WTC11 (cell line): ENCODE measurements around the gene FOXO3. TPM values are rescaled to one million over a fixed set of nuclear protein-coding genes. Genes with fewer than 3 reads are reported as not detected.

Experiments
- ATAC-seq: fragments of 200-7000 bp; cut with Tn5 transposase; 2 replicates; pipeline ENCODE4 v1.10.0; 2021; ENCODE audit warnings: mild to moderate bottlenecking, moderate library complexity
- CTCF ChIA-PET: fragments of 300-600 bp; sonication (Branson Sonifier 250); formaldehyde crosslinking; loops from one replicate; lab custom pipeline; 2021; ENCODE audit warnings: antibody characterized with exemption; lab: Charles Lee
- POLR2A ChIA-PET: fragments of 350-600 bp; sonication (Branson Sonifier 250); formaldehyde crosslinking; loops from one replicate; lab custom pipeline; 2021; ENCODE audit warnings: antibody characterized with exemption; lab: Charles Lee
- DNase-seq: peaks from one replicate; pipeline ENCODE4 v3.0.0; 2021; ENCODE audit warnings: low spot score
- H3K27ac Mint-ChIP-seq: 2 replicates; pipeline ENCODE4 v1.8.0; 2021; ENCODE audit warnings: mixed read lengths
- H3K27me3 Mint-ChIP-seq: 2 replicates; pipeline ENCODE4 v1.8.0; 2021; ENCODE audit warnings: low read depth, mild to moderate bottlenecking, moderate library complexity, mixed read lengths
- H3K36me3 Mint-ChIP-seq: 2 replicates; pipeline ENCODE4 v1.8.0; 2021; ENCODE audit warnings: mixed read lengths
- H3K4me1 Mint-ChIP-seq: 2 replicates; pipeline ENCODE4 v1.8.0; 2022; ENCODE audit warnings: mixed read lengths
- H3K4me3 Mint-ChIP-seq: 2 replicates; pipeline ENCODE4 v1.8.0; 2021; ENCODE audit warnings: mild to moderate bottlenecking, moderate library complexity, mixed read lengths
- H3K9me3 Mint-ChIP-seq: 2 replicates; pipeline ENCODE4 v1.8.0; 2021; ENCODE audit warnings: mixed read lengths
- ATF3 ChIP-seq: sonication (generic); formaldehyde crosslinking; conservative IDR thresholded peaks from 2 replicates; pipeline ENCODE4 v1.8.1; 2022; ENCODE audit warnings: mild to moderate bottlenecking, missing genetic modification reagents
- ATF6 ChIP-seq: sonication (generic); formaldehyde crosslinking; IDR thresholded peaks from 2 replicates; pipeline ENCODE4 v1.8.1; 2023; ENCODE audit warnings: mild to moderate bottlenecking, missing genetic modification reagents
- CTCF ChIP-seq: fragments of 200-600 bp; IDR thresholded peaks from 2 replicates; pipeline ENCODE4 v1.8.0; 2022; ENCODE audit warnings: antibody characterized with exemption
- ELF4 ChIP-seq: sonication (generic); formaldehyde crosslinking; IDR thresholded peaks from 2 replicates; pipeline ENCODE4 v1.8.1; 2022; ENCODE audit warnings: low read depth, mild to moderate bottlenecking, moderate library complexity, missing genetic modification reagents
- EMX1 ChIP-seq: fragments of 250-450 bp; sonication (Bioruptor Pico); IDR thresholded peaks from 2 replicates; pipeline ENCODE4 v1.8.0; 2021; ENCODE audit warnings: mild to moderate bottlenecking
- ERG ChIP-seq: fragments of 250-450 bp; sonication (Bioruptor Pico); IDR thresholded peaks from 2 replicates; pipeline ENCODE4 v1.8.0; 2021; ENCODE audit warnings: mild to moderate bottlenecking
- ETV6 ChIP-seq: sonication (generic); formaldehyde crosslinking; IDR thresholded peaks from 2 replicates; pipeline ENCODE4 v1.8.1; 2022; ENCODE audit warnings: mild to moderate bottlenecking, missing genetic modification reagents
- IRF2 ChIP-seq: sonication (generic); formaldehyde crosslinking; IDR thresholded peaks from 2 replicates; pipeline ENCODE4 v1.8.0; 2022; ENCODE audit warnings: low read depth, missing genetic modification reagents, borderline replicate concordance
- NR3C1 ChIP-seq: sonication (generic); formaldehyde crosslinking; conservative IDR thresholded peaks from 2 replicates; pipeline ENCODE4 v1.8.1; 2023; ENCODE audit warnings: low read depth, mild to moderate bottlenecking, missing genetic modification reagents
- PRDM15 ChIP-seq: sonication (generic); formaldehyde crosslinking; IDR thresholded peaks from 2 replicates; pipeline ENCODE4 v1.8.0; 2022; ENCODE audit warnings: missing genetic modification reagents
- SMAD3 ChIP-seq: sonication (generic); formaldehyde crosslinking; IDR thresholded peaks from 2 replicates; pipeline ENCODE4 v1.8.0; 2022; ENCODE audit warnings: missing genetic modification reagents, mild to moderate bottlenecking, borderline replicate concordance
- SMAD4 ChIP-seq: sonication (generic); formaldehyde crosslinking; IDR thresholded peaks from 2 replicates; pipeline ENCODE4 v1.8.0; 2022; ENCODE audit warnings: mild to moderate bottlenecking, missing genetic modification reagents
- STAT6 ChIP-seq: sonication (generic); formaldehyde crosslinking; conservative IDR thresholded peaks from 2 replicates; pipeline ENCODE4 v1.8.1; 2023; ENCODE audit warnings: mild to moderate bottlenecking, low read depth, missing genetic modification reagents, moderate library complexity
- TCF7 ChIP-seq: sonication (generic); formaldehyde crosslinking; IDR thresholded peaks from 2 replicates; pipeline ENCODE4 v1.8.0; 2022; ENCODE audit warnings: mild to moderate bottlenecking, low read depth, missing genetic modification reagents, moderate library complexity
- TP53 ChIP-seq: sonication (generic); formaldehyde crosslinking; IDR thresholded peaks from 2 replicates; pipeline ENCODE4 v1.8.1; 2023; ENCODE audit warnings: mild to moderate bottlenecking, missing genetic modification reagents
- ZNF281 ChIP-seq: sonication (generic); formaldehyde crosslinking; IDR thresholded peaks from 2 replicates; pipeline ENCODE4 v1.8.0; 2023; ENCODE audit warnings: mild to moderate bottlenecking, missing genetic modification reagents
- ZNF396 ChIP-seq: fragments of 250-450 bp; sonication (Bioruptor Pico); IDR thresholded peaks from 2 replicates; pipeline ENCODE4 v1.8.0; 2021; ENCODE audit warnings: mild to moderate bottlenecking, moderate library complexity, borderline replicate concordance
- total RNA-seq: library from RNA; stranded (reverse); gene quantifications from 3 replicates; pipeline ENCODE4 v1.2.3, GENCODE V29; 2021

Gene FOXO3
- total RNA-seq, 1 experiment from 2014 or later = 15.6 TPM

GRCh38 chr6:108671175-108671574 lies 110.5 kb downstream of the FOXO3 start:
- POLR2A ChIA-PET = interaction anchor here (0.7 kb wide), 1 partner anchor 11 kb away, joined by 3 read pairs; no protein-coding TSS in a partner anchor
- H3K4me1 Mint-ChIP-seq = peaks cover 69% of the 10 kb centered on the region
- no peak for ATAC-seq
- no peak for DNase-seq
- CTCF ChIA-PET = interaction anchor here (0.6 to 2.0 kb wide), 7 partner anchors 10 to 222 kb away, joined by 3 to 6 read pairs (median 3); no protein-coding TSS in a partner anchor
- 0 out of 2 replicates have a peak, but pooled peaks cover 2% of the 10 kb centered on the region for H3K36me3 Mint-ChIP-seq
- no peaks in the 10 kb centered on the region for H3K27me3 Mint-ChIP-seq
- no peaks in the 10 kb centered on the region for H3K9me3 Mint-ChIP-seq
- TF ChIP-seq ERG (CRISPR knock-in tag) = no peak
- no peak for TF ChIP-seq CTCF
- TF ChIP-seq ZNF281 = no peak
- TF ChIP-seq ATF3 (CRISPR knock-in tag) = no peak
- TF ChIP-seq SMAD3 = no peak
- no peak for TF ChIP-seq ETV6
- H3K4me3 Mint-ChIP-seq = no peak overlapping the region
- no peak overlapping the region for H3K27ac Mint-ChIP-seq

- H3K4me1 Mint-ChIP-seq = peaks cover 69% of the 10 kb centered on the region
- H3K27ac Mint-ChIP-seq = no peak overlapping the region
- TF ChIP-seq PRDM15 (CRISPR knock-in tag) = no peak
- no peak for TF ChIP-seq TP53 (CRISPR knock-in tag)
- TF ChIP-seq TCF7 (CRISPR knock-in tag) = no peak
- no peak for TF ChIP-seq ZNF396 (CRISPR knock-in tag)
- ATAC-seq = peak; percentile 76
- H3K4me3 Mint-ChIP-seq = no peak overlapping the region
- H3K36me3 Mint-ChIP-seq = no peaks in the 10 kb centered on the region
- peak; percentile 36 for DNase-seq
- ChIA-PET CTCF (interaction anchor here (0.6 to 2.0 kb wide), 7 partner anchors 9 to 221 kb away, joined by 3 to 6 read pairs (median 3); no protein-coding TSS in a partner anchor), POLR2A (interaction anchor here (0.7 kb wide), 1 partner anchor 10 kb away, joined by 3 read pairs; no protein-coding TSS in a partner anchor)
- H3K27me3 Mint-ChIP-seq = no peaks in the 10 kb centered on the region
- H3K9me3 Mint-ChIP-seq = no peaks in the 10 kb centered on the region
Measured at GRCh38 chr6:108671790-108672189, 111.1 kb downstream of the FOXO3 start.

- peak overlapping the region; percentile 70; the same call in 1 of the 2 replicates for H3K27ac Mint-ChIP-seq
- no peak for ATAC-seq
- peaks cover 67% of the 10 kb centered on the region for H3K4me1 Mint-ChIP-seq
- no peaks in the 10 kb centered on the region for H3K36me3 Mint-ChIP-seq
- no peak overlapping the region for H3K4me3 Mint-ChIP-seq
- no peak for DNase-seq
- POLR2A ChIA-PET = no interaction called here
- CTCF ChIA-PET = no interaction called here
- H3K9me3 Mint-ChIP-seq = no peaks in the 10 kb centered on the region
- H3K27me3 Mint-ChIP-seq = no peaks in the 10 kb centered on the region
- TF ChIP-seq NR3C1 (CRISPR knock-in tag) = no peak
- no peak for TF ChIP-seq ELF4 (CRISPR knock-in tag)
- TF ChIP-seq ATF6 (CRISPR knock-in tag) = no peak
- TF ChIP-seq SMAD4 (CRISPR knock-in tag) = no peak
- no peak for TF ChIP-seq STAT6 (CRISPR knock-in tag)
- no peak for TF ChIP-seq EMX1
- TF ChIP-seq IRF2 = no peak
Measured at GRCh38 chr6:108672641-108673040, 111.9 kb downstream of the FOXO3 start.
